PFSK-1 (cell line): ENCODE measurements around the gene ABL2.

ENCODE experiments used
- FOXP2 ChIP-seq: optimal IDR thresholded peaks from 2 replicates; pipeline ENCODE3; 2011; ENCODE audit warnings: borderline replicate concordance, control low read depth, inconsistent platforms; ENCODE audit not compliant: insufficient read depth; ENCODE audit errors: extremely low read length, extremely low read depth
- POLR2AphosphoS5 ChIP-seq: IDR thresholded peaks from 2 replicates; pipeline ENCODE4 v1.6.1; 2012; ENCODE audit warnings: low read depth, mild to moderate bottlenecking, control low read depth, low read length, moderate library complexity
- REST ChIP-seq, 2 experiments: IDR thresholded peaks; 2 replicates each; pipeline versions ENCODE4 v1.6.1 to v1.8.0; 2011 to 2012; ENCODE audit warnings: low read depth in 2 of 2, low read length in 2 of 2, control low read depth in 1 of 2, inconsistent platforms in 1 of 2, mild to moderate bottlenecking in 1 of 2, moderate library complexity in 1 of 2; ENCODE audit not compliant: insufficient read depth in 1 of 2
- SIN3A ChIP-seq: IDR thresholded peaks from 2 replicates; pipeline ENCODE4 v1.6.1; 2012; ENCODE audit warnings: mild to moderate bottlenecking, low read length, moderate library complexity, borderline replicate concordance; ENCODE audit not compliant: insufficient read depth
- TAF1 ChIP-seq: IDR thresholded peaks from 2 replicates; pipeline ENCODE4 v1.6.1; 2012; ENCODE audit warnings: low read length, control low read depth, borderline replicate concordance; ENCODE audit not compliant: insufficient read depth

GRCh38 chr1:179195376-179195775 lies 34.1 kb downstream of the ABL2 start:
- TF ChIP-seq TAF1 (no peak), POLR2AphosphoS5 (no peak), SIN3A (no peak), REST (IDR thresholded peaks at IDR 0.05; ENCODE audit: insufficient read depth in 1 of 2, low read depth in 2 of 2, low read length in 2 of 2) (no peak), FOXP2 (no peak)
